WTC11 (cell line): Measurements from ENCODE around the gene CTBP1. TPM values are rescaled to one million over a fixed set of nuclear protein-coding genes. Genes with fewer than 3 reads are reported as not detected.

Experiments
- ATAC-seq: fragments of 200-7000 bp; cut with Tn5 transposase; 2 replicates; pipeline ENCODE4 v1.10.0; 2021; ENCODE audit warnings: mild to moderate bottlenecking, moderate library complexity
- CTCF ChIA-PET: fragments of 300-600 bp; sonication (Branson Sonifier 250); formaldehyde crosslinking; loops from one replicate; lab custom pipeline; 2021; ENCODE audit warnings: antibody characterized with exemption; lab: Charles Lee
- POLR2A ChIA-PET: fragments of 350-600 bp; sonication (Branson Sonifier 250); formaldehyde crosslinking; loops from one replicate; lab custom pipeline; 2021; ENCODE audit warnings: antibody characterized with exemption; lab: Charles Lee
- DNase-seq: peaks from one replicate; pipeline ENCODE4 v3.0.0; 2021; ENCODE audit warnings: low spot score
- H3K27ac Mint-ChIP-seq: 2 replicates; pipeline ENCODE4 v1.8.0; 2021; ENCODE audit warnings: mixed read lengths
- H3K27me3 Mint-ChIP-seq: 2 replicates; pipeline ENCODE4 v1.8.0; 2021; ENCODE audit warnings: low read depth, mild to moderate bottlenecking, moderate library complexity, mixed read lengths
- H3K36me3 Mint-ChIP-seq: 2 replicates; pipeline ENCODE4 v1.8.0; 2021; ENCODE audit warnings: mixed read lengths
- H3K4me1 Mint-ChIP-seq: 2 replicates; pipeline ENCODE4 v1.8.0; 2022; ENCODE audit warnings: mixed read lengths
- H3K4me3 Mint-ChIP-seq: 2 replicates; pipeline ENCODE4 v1.8.0; 2021; ENCODE audit warnings: mild to moderate bottlenecking, moderate library complexity, mixed read lengths
- H3K9me3 Mint-ChIP-seq: 2 replicates; pipeline ENCODE4 v1.8.0; 2021; ENCODE audit warnings: mixed read lengths
- AFF4 ChIP-seq: sonication (generic); formaldehyde crosslinking; IDR thresholded peaks from 2 replicates; pipeline ENCODE4 v1.8.1; 2023; ENCODE audit warnings: mild to moderate bottlenecking, missing genetic modification reagents, borderline replicate concordance
- FOXK1 ChIP-seq: sonication (generic); formaldehyde crosslinking; IDR thresholded peaks from 2 replicates; pipeline ENCODE4 v1.8.0; 2022; ENCODE audit warnings: mild to moderate bottlenecking, moderate library complexity, missing genetic modification reagents
- GRHL2 ChIP-seq: fragments of 250-450 bp; sonication (Bioruptor Pico); IDR thresholded peaks from 2 replicates; pipeline ENCODE4 v1.8.0; 2022; ENCODE audit warnings: mild to moderate bottlenecking, moderate library complexity; ENCODE audit not compliant: insufficient replicate concordance, severe bottlenecking
- JUN ChIP-seq: sonication (generic); formaldehyde crosslinking; IDR thresholded peaks from 2 replicates; pipeline ENCODE4 v1.8.0; 2023; ENCODE audit warnings: mild to moderate bottlenecking, missing genetic modification reagents
- NFE2L1 ChIP-seq: sonication (generic); formaldehyde crosslinking; IDR thresholded peaks from 2 replicates; pipeline ENCODE4 v1.8.1; 2023; ENCODE audit warnings: missing genetic modification reagents
- NR1H2 ChIP-seq: sonication (generic); formaldehyde crosslinking; IDR thresholded peaks from 2 replicates; pipeline ENCODE4 v1.9.0; 2021; ENCODE audit warnings: mild to moderate bottlenecking, moderate library complexity, missing genetic modification reagents
- NR3C1 ChIP-seq: sonication (generic); formaldehyde crosslinking; conservative IDR thresholded peaks from 2 replicates; pipeline ENCODE4 v1.8.1; 2023; ENCODE audit warnings: low read depth, mild to moderate bottlenecking, missing genetic modification reagents
- TCF7 ChIP-seq: sonication (generic); formaldehyde crosslinking; IDR thresholded peaks from 2 replicates; pipeline ENCODE4 v1.8.0; 2022; ENCODE audit warnings: mild to moderate bottlenecking, low read depth, missing genetic modification reagents, moderate library complexity
- TP53 ChIP-seq: sonication (generic); formaldehyde crosslinking; IDR thresholded peaks from 2 replicates; pipeline ENCODE4 v1.8.1; 2023; ENCODE audit warnings: mild to moderate bottlenecking, missing genetic modification reagents
- ZNF423 ChIP-seq: fragments of 250-450 bp; sonication (Bioruptor Pico); IDR thresholded peaks from 2 replicates; pipeline ENCODE4 v2.1.2; 2022; ENCODE audit warnings: mild to moderate bottlenecking, moderate library complexity
- ZNF512 ChIP-seq: sonication (generic); formaldehyde crosslinking; IDR thresholded peaks from 2 replicates; pipeline ENCODE4 v1.8.1; 2022; ENCODE audit warnings: missing genetic modification reagents, borderline replicate concordance
- ZNF532 ChIP-seq: fragments of 250-450 bp; sonication (Bioruptor Pico); IDR thresholded peaks from 2 replicates; pipeline ENCODE4 v1.9.0; 2021; ENCODE audit warnings: mild to moderate bottlenecking, borderline replicate concordance
- total RNA-seq: library from RNA; stranded (reverse); gene quantifications from 3 replicates; pipeline ENCODE4 v1.2.3, GENCODE V29; 2021
- TF ChIP-seq, protein P1 (sequence below): sonication (generic); formaldehyde crosslinking; IDR thresholded peaks from 2 replicates; pipeline ENCODE4 v1.8.1; 2022; ENCODE audit warnings: mild to moderate bottlenecking, missing genetic modification reagents, moderate library complexity, borderline replicate concordance
- TF ChIP-seq, protein P2 (sequence below): sonication (generic); formaldehyde crosslinking; IDR thresholded peaks from 2 replicates; pipeline ENCODE4 v1.8.1; 2023; ENCODE audit warnings: mild to moderate bottlenecking, moderate library complexity, missing genetic modification reagents

Gene CTBP1
- total RNA-seq, 1 experiment from 2014 or later, result 143 TPM

- TF ChIP-seq NR3C1 (CRISPR knock-in tag), result no peak
These were observed 39.9 kb upstream of the CTBP1 start (continued) for GRCh38 chr4:1288786-1289185.

DNA sequence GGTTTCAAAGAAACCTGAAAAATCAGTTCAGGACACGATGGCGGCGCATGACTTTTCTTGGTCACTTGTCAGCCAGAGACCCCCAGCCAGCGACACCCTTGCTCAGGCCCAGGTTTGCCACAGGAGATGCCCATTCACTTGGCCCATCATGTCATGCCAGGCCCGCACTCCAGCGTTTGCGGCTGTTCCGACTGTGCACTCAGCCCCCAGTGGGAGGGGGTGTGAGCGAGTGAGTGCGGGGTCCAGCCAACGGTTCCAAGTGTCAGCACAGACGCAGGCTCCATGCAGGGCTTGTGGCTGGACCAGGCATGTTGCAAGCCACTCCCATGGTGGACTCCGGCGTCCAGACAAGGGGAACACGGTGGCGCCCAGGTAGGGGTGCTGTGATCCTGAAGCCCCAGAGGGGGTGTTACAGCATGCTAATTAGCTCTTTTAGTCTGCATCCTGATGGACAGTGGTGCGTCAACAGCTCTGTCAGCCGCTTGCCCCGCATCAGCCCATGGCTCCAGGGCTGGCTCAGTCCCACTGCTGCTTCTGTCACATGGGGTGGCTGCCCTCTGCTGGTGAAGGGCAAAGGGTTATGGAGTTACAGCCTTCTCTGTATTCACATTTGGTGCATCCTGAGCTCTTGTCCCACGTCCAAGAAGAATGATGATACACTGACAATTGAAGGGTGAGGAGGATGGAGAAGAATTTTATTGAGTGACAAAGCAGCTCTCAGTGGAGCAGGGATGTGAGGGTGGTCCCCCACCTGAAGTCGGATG, 37.0 kb upstream of the CTBP1 start:
- Mint-ChIP-seq H3K4me1 (peaks cover 14% of the 10 kb centered on the region), H3K27me3 (peaks cover 10% of the 10 kb centered on the region), H3K36me3 (peaks cover 5% of the 10 kb centered on the region), H3K27ac (no peak overlapping the region)
- CTCF ChIA-PET, result interaction anchor here (0.5 to 1.8 kb wide), 16 partner anchors 8 to 460 kb away, joined by 3 to 11 read pairs (median 5); partner anchors contain the start of gene UVSSA
- DNase-seq (peak; percentile 60), ATAC-seq (peak; percentile 6; the same call in 1 of the 2 replicates)
- TF ChIP-seq NR3C1 (CRISPR knock-in tag) (no peak), FOXK1 (CRISPR knock-in tag) (no peak), JUN (CRISPR knock-in tag) (no peak), NR1H2 (CRISPR knock-in tag) (no peak), GRHL2 (CRISPR knock-in tag) (no peak), TP53 (CRISPR knock-in tag) (no peak), ZNF532 (CRISPR knock-in tag) (no peak), ZNF512 (CRISPR knock-in tag) (no peak), AFF4 (CRISPR knock-in tag) (no peak), ZNF423 (CRISPR knock-in tag) (no peak), TCF7 (CRISPR knock-in tag) (no peak), NFE2L1 (CRISPR knock-in tag) (no peak)
- TF ChIP-seq, protein P1, sequence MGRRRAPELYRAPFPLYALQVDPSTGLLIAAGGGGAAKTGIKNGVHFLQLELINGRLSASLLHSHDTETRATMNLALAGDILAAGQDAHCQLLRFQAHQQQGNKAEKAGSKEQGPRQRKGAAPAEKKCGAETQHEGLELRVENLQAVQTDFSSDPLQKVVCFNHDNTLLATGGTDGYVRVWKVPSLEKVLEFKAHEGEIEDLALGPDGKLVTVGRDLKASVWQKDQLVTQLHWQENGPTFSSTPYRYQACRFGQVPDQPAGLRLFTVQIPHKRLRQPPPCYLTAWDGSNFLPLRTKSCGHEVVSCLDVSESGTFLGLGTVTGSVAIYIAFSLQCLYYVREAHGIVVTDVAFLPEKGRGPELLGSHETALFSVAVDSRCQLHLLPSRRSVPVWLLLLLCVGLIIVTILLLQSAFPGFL (CRISPR knock-in tag), result no peak
- TF ChIP-seq, protein P2, sequence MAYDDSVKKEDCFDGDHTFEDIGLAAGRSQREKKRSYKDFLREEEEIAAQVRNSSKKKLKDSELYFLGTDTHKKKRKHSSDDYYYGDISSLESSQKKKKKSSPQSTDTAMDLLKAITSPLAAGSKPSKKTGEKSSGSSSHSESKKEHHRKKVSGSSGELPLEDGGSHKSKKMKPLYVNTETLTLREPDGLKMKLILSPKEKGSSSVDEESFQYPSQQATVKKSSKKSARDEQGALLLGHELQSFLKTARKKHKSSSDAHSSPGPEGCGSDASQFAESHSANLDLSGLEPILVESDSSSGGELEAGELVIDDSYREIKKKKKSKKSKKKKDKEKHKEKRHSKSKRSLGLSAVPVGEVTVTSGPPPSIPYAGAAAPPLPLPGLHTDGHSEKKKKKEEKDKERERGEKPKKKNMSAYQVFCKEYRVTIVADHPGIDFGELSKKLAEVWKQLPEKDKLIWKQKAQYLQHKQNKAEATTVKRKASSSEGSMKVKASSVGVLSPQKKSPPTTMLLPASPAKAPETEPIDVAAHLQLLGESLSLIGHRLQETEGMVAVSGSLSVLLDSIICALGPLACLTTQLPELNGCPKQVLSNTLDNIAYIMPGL, result no peak
- TF ChIP-seq, all 79 proteins: peak for 0
- POLR2A ChIA-PET, result interaction anchor here (1.2 kb wide), 1 partner anchor 23 kb away, joined by 3 read pairs; no protein-coding TSS in a partner anchor
- Mint-ChIP-seq H3K9me3 (peaks cover 34% of the 10 kb centered on the region), H3K4me3 (no peak overlapping the region)
